Measurements from ENCODE around the gene IL3. TPM values are rescaled to one million over a fixed set of nuclear protein-coding genes. Genes with fewer than 3 reads are reported as not detected.

IL3 gene
- total RNA-seq, 1 donor from 2014 or later = not detected

- DNase-seq (ENCODE audit: low spot score) = no peak
Measured at GRCh38 chr5:132072070-132072469, 11.6 kb downstream of the IL3 start.

- DNase-seq (ENCODE audit: low spot score) = no peak
Measured at GRCh38 chr5:132072528-132072927, 12.1 kb downstream of the IL3 start.

GRCh38 chr5:132073231-132074013, 13.0 kb downstream of the IL3 start, which contains the start of gene CSF2:
TSS of gene CSF2 (plus strand) at chr5:132073789. CDS start at chr5:132073824, 35 bp downstream.
- DNase-seq (ENCODE audit: low spot score) = no peak

- DNase-seq (ENCODE audit: low spot score) = no peak
Measured at GRCh38 chr5:132074091-132074771, 13.8 kb downstream of the IL3 start.

GRCh38 chr5:132074772-132075718, 14.6 kb downstream of the IL3 start:
- DNase-seq (ENCODE audit: low spot score) = no peak

GRCh38 chr5:132075719-132076077, 15.2 kb downstream of the IL3 start:
- no peak for DNase-seq (ENCODE audit: low spot score)

GRCh38 chr5:132076202-132076830, 15.9 kb downstream of the IL3 start:
- DNase-seq (ENCODE audit: low spot score) = no peak

GRCh38 chr5:132076983-132077382, 16.5 kb downstream of the IL3 start:
- DNase-seq (ENCODE audit: low spot score) = no peak

- DNase-seq (ENCODE audit: low spot score) = no peak
Measured at GRCh38 chr5:132079081-132079480, 18.6 kb downstream of the IL3 start.

- no peak for DNase-seq (ENCODE audit: low spot score)
Measured at GRCh38 chr5:132079619-132080018, 19.2 kb downstream of the IL3 start.

- no peak for DNase-seq (ENCODE audit: low spot score)
Measured at GRCh38 chr5:132080595-132080994, 20.1 kb downstream of the IL3 start.

- no peak for DNase-seq (ENCODE audit: low spot score)
Measured at GRCh38 chr5:132081458-132081857, 21.0 kb downstream of the IL3 start.

- DNase-seq (ENCODE audit: low spot score) = no peak
Measured at GRCh38 chr5:132082329-132083023, 22.0 kb downstream of the IL3 start.

- DNase-seq (ENCODE audit: low spot score) = no peak
Measured at GRCh38 chr5:132083071-132083678, 22.7 kb downstream of the IL3 start.

- no peak for DNase-seq (ENCODE audit: low spot score)
Measured at GRCh38 chr5:132085686-132086085, 25.2 kb downstream of the IL3 start.

GRCh38 chr5:132086277-132086794, 25.9 kb downstream of the IL3 start:
- no peak for DNase-seq (ENCODE audit: low spot score)

- DNase-seq (ENCODE audit: low spot score) = no peak
Measured at GRCh38 chr5:132087176-132087575, 26.7 kb downstream of the IL3 start.

GRCh38 chr5:132087661-132088060, 27.2 kb downstream of the IL3 start:
- no peak for DNase-seq (ENCODE audit: low spot score)

GRCh38 chr5:132089363-132089762, 28.9 kb downstream of the IL3 start:
- no peak for DNase-seq (ENCODE audit: low spot score)

GRCh38 chr5:132090107-132090506, 29.7 kb downstream of the IL3 start:
- DNase-seq (ENCODE audit: low spot score) = no peak
